Tibial nerve (tissue), 4 donors: ENCODE results near the gene PPFIA2.

Source experiments
- CTCF ChIP-seq, 5 experiments: fragments of 200-600 bp in 3 of 5; fragments of 450-650 bp in 2 of 5; sonication (generic) in 3 of 5; IDR thresholded peaks; one replicate each; pipeline ENCODE4 v1.5.1; 2016 to 2019; ENCODE audit warnings: antibody characterized with exemption in 5 of 5, mild to moderate bottlenecking in 3 of 5, moderate library complexity in 2 of 5
- EP300 ChIP-seq, 2 donors: sonication (generic); formaldehyde crosslinking; IDR thresholded peaks; one replicate each; pipeline ENCODE4 v1.6.1; 2017; ENCODE audit warnings: antibody characterized with exemption in 2 of 2, mild to moderate bottlenecking in 1 of 2

DNA sequence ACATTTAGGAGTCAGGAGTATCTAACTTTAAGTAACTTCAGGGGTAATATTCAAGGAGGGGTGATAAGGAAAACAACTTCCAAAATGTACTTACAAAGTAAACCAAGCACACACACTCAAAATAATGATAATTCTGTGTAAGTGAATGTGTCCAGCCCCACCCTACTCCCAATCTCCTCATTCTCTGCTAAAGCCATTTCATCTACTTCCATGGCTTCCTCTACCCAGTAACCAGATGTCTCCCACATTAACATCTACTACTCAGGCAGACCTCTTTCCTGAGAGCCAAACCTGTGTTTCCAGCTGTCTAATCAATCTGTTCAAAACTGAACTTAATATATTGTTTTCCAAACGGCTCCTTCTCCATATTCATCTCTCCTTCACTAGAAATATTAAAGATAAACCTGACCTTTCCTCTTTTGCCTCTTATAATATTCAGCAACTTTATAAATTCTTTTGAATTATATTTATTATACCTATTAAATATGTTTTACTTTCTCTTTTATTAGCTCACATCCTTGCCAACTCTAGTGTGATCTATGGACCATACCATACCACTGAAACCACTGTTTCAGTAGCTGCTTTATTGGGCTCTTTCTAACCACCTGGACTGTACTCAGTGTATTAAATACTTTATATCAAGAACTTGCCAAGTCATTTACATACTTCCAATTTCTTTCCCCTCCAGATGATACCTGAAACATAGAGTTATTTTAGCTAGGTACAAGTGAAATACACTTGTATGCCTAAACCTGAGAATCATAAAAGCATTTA lies 170.7 kb downstream of the PPFIA2 start:
- TF ChIP-seq EP300 (IDR thresholded peaks at IDR 0.05) (no peak), CTCF (IDR thresholded peaks at IDR 0.05) (no peak)
